Mucosa of stomach (tissue), 1 donor: ENCODE data around the gene ITCH.
"Not testable (repeated sequence)": the region's sequence is repeated elsewhere in the genome, so short reads cannot be mapped to it uniquely, and the experiment has no call there.

ENCODE experiments used
- H3K27me3 ChIP-seq: one replicate; pipeline ENCODE4 v1.7.0; 2013; ENCODE audit warnings: mild to moderate bottlenecking, low read length; ENCODE audit not compliant: control insufficient read depth, insufficient read depth
- H3K36me3 ChIP-seq: one replicate; pipeline ENCODE4 v1.7.0; 2013; ENCODE audit warnings: low read length; ENCODE audit not compliant: control insufficient read depth, insufficient read depth
- H3K4me1 ChIP-seq: one replicate; pipeline ENCODE4 v1.7.0; 2013; ENCODE audit warnings: mild to moderate bottlenecking, low read length; ENCODE audit not compliant: control insufficient read depth, insufficient read depth
- H3K4me3 ChIP-seq: one replicate; pipeline ENCODE4 v1.7.0; 2013; ENCODE audit warnings: low read length
- H3K9ac ChIP-seq: one replicate; pipeline ENCODE4 v1.7.0; 2013; ENCODE audit warnings: mild to moderate bottlenecking, low read length, moderate library complexity
- H3K9me3 ChIP-seq: one replicate; pipeline ENCODE4 v1.7.0; 2013; ENCODE audit warnings: mild to moderate bottlenecking, low read length, moderate library complexity; ENCODE audit not compliant: control insufficient read depth
- donor health status: Pancreatic carcinoma.

The ITCH gene

DNA sequence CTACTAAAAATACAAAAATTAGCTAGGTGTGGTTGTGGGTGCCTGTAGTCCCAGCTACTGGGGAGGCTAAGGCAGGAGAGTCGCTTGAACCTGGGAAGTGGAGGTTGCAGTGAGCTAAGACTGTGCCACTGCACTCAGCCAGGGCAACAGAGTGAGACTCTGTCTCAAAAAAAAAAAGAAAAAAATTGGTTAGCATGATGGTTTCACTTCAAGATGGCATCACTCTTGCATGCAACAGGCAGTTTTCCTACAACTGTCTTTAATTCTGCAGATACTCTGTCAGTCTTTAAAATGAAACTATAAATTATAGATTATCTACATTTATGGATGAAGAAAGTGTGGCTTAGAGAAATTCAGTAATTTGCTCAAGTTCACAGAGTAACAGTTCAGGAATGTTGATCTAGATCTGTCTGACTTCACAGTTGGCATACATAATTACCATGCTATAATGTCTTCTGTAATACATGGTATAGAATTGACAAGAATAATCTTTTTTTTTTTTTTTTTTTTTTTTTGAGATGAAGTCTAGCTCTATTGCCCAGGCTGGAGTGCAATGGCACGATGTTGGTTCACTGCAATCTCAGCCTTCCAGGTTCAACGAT is 27.0 kb downstream of the ITCH start:
- Histone ChIP-seq H3K9me3 (no peaks in the 10 kb centered on the region), H3K36me3 (peaks cover 7% of the 10 kb centered on the region), H3K4me3 (no peak overlapping the region), H3K9ac (no peak overlapping the region), H3K27me3 (no peaks in the 10 kb centered on the region), H3K4me1 (peaks cover 19% of the 10 kb centered on the region)

DNA sequence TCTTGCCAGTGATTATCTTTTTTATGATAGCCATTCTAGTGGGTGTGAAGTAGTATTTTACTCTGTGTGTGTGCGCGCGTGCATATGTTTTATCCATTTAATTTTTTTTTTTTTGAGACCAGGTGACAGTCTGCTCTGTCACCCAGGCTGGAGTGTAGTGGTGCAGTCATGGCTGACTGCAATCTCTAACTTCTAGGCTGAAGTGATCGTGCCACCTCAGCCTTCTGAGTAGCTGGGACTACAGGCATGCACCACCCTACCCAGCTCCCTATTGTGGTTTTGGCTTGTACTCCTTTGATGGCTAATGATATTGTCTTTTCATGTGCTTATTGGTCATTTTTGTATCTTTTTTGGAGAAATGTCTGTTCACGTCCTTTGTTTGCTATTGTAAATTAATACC is 33.3 kb downstream of the ITCH start:
- H3K9ac ChIP-seq: no peak overlapping the region
- H3K36me3 ChIP-seq: peaks cover 7% of the 10 kb centered on the region
- H3K9me3 ChIP-seq: no peaks in the 10 kb centered on the region
- no peak overlapping the region for H3K4me3 ChIP-seq
- no peaks in the 10 kb centered on the region for H3K27me3 ChIP-seq
- H3K4me1 ChIP-seq: no peaks in the 10 kb centered on the region

DNA sequence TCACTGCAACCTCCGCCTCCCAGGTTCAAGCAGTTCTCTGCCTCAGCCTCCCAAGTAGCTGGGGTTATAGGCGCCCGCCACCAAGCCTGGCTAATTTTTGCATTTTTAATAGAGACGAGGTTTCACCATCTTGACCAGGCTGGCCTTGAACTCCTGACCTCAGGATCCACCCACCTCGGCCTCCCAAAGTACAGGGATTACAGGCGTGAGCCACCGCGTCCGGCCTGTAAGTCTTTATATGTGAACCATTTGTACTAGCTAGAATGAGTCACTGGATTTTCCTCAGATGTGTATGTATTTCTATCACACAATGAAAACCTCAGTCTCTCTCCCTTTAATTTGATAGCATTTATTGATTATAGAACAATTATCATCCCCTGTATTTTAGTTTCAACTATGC is 34.0 kb downstream of the ITCH start:
- H3K36me3 ChIP-seq: peaks cover 7% of the 10 kb centered on the region

DNA sequence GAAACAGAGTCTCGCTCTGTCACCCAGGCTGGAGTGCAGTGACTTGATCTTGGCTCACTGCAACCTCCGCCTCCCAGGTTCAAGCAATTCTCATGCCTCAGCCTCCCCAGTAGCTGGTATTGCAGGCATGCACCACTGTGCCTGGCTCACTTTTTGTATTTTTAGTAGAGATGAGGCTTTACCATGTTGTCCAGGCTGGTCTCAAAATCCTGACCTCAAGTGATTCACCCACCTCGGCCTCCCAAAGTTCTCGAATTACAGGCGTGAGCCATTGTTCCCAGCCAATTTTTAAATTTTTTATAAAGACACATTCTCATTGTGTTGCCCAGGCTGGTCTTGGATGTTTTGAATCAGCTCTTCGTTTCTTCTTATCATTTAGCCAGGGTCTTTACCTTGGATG is 37.7 kb downstream of the ITCH start:
- not testable (repeated sequence) for H3K9me3 ChIP-seq, H3K9ac ChIP-seq, H3K4me3 ChIP-seq, H3K36me3 ChIP-seq, H3K27me3 ChIP-seq, H3K4me1 ChIP-seq

More for the DNA sequence above, 34.0 kb downstream of the ITCH start:
- Histone ChIP-seq H3K9me3 (no peaks in the 10 kb centered on the region), H3K4me1 (no peaks in the 10 kb centered on the region), H3K9ac (no peak overlapping the region), H3K27me3 (no peaks in the 10 kb centered on the region), H3K4me3 (no peak overlapping the region)

DNA sequence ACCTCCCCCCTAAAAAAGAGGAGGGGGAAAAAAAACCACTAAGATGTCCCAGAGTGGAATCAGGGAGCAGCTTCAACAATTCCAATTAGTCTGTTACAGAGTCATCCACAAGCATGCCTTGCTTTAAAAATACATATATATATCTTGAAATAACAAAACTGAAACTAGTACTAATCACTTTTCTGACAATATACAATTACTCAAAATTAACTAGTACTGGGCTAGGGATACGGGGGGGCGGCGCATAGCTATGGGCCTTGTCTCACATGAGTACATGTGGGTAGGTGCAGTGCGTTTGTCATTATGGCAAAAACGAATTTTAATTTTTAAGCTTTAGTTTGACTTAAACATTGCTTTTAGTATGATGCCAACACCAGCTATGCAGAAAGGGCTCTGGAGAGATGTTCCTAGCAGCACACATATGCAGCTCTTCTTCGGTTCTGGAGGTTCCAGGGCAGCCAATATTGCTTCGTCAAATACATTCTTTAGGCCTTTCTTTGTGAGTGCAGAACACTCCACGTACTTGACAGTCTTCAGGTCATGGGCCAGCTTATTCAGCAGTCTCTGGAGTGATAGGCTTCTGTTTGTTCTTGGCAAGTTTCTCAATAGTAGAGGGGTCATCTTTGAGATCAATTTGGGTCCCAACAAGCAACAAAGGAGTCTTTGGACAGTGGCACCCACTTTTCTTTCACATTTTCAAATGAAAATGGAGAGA is 38.8 kb downstream of the ITCH start:
- no peaks in the 10 kb centered on the region for H3K27me3 ChIP-seq
- H3K9ac ChIP-seq: no peak overlapping the region
- no peak overlapping the region for H3K4me3 ChIP-seq
- no peaks in the 10 kb centered on the region for H3K36me3 ChIP-seq
- no peaks in the 10 kb centered on the region for H3K9me3 ChIP-seq
- peaks cover 16% of the 10 kb centered on the region for H3K4me1 ChIP-seq

DNA sequence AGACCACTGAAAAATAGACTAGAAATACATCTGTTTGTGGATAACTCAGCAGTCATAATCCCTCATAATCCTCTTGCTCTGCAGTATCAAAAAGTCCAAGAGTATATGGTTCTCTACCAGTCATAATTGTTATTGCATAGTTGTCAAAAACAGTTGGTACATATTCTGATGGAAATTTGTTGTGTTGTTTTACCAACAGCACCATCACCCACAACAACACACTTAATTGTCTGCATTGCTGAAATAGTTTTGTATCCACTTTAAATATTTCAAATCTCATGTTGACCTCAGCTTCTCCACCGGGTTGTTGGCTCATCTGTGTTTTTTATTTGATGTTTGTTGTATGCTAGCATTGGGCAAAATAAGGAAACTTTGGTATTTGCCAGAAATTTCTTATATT is 39.4 kb downstream of the ITCH start:
- H3K36me3 ChIP-seq: no peaks in the 10 kb centered on the region
- H3K27me3 ChIP-seq: no peaks in the 10 kb centered on the region
- H3K9ac ChIP-seq: no peak overlapping the region

DNA sequence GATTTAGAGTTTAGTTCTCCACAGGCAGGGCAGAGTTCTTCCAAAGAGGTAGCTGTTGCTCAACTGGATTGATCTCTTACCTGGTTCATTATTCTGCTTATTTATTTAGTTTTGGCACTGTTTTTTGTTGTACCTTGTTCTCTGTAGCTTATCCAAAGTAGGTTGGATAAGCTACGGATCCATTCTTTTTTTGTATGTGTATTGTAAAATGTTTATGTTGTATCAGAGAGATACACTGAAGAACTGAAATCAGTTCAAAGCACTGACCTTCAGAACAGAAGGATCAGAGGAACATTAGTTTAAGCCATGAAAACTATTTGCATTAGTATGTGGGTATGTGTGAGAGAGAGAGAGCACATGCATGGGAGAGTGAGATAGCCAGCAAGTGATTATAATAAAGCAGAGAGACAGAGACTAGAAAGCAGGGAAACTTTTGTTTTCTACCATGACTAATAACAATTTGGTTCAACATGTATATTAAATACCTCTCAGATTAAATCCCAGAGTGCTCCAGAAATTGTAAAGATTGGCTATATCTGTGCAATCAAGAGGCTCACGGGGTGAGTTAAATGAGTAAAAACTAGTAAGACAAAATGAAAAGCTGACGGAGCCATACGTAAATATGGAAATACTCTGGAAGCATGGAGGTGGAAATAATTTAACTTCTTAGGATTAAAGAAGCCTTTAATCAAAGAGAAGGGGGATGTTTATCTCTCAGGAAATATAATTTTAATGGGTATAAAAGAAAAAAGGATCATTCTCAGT is 40.2 kb downstream of the ITCH start:
- Histone ChIP-seq H3K4me3 (no peak overlapping the region), H3K4me1 (peaks cover 16% of the 10 kb centered on the region), H3K9me3 (no peaks in the 10 kb centered on the region), H3K27me3 (no peaks in the 10 kb centered on the region), H3K36me3 (no peaks in the 10 kb centered on the region), H3K9ac (no peak overlapping the region)

More for the DNA sequence above, 39.4 kb downstream of the ITCH start:
- peaks cover 16% of the 10 kb centered on the region for H3K4me1 ChIP-seq
- H3K4me3 ChIP-seq: no peak overlapping the region
- no peaks in the 10 kb centered on the region for H3K9me3 ChIP-seq

DNA sequence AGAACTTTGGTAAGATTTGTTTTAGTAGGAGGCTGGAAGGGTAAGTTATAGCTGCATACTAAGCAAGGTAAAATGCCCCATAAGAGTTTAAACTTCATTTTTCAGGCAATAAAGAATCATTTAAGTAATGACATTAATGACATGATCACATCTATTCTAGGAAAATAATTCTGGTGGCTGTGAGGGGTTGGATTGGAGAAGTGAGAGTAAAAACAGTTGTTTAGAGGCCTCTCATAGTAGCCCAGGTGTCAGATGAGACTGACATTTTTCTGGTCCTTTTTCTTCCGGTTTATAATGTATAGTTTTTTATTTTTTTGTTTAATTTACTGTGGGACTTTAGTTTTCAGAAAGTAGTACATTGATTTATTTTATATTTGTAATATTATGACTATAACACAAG is 40.8 kb downstream of the ITCH start:
- peaks cover 16% of the 10 kb centered on the region for H3K4me1 ChIP-seq
- no peak overlapping the region for H3K4me3 ChIP-seq
- no peaks in the 10 kb centered on the region for H3K27me3 ChIP-seq
- H3K36me3 ChIP-seq: no peaks in the 10 kb centered on the region
- no peak overlapping the region for H3K9ac ChIP-seq
- H3K9me3 ChIP-seq: no peaks in the 10 kb centered on the region

DNA sequence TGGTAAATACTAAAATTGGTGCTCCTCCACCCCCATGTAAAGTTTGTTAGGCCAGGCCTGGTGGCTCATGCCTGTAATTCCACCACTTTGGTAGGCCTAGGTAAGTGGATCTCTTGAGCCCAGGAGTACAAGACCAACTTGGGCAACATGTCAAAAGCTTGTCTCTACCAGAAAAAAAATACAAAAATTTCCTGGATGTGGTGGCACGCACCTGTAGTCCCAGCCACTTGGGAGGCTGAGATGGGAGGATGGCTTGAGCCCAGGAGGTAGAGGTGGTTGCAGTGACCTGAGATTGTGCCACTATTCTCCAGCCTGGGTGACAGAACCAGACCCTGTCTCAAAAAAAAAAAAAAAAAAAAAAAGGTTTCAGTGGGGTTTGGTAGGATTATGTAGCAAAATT is 41.7 kb downstream of the ITCH start:
- H3K9ac ChIP-seq: no peak overlapping the region
- H3K36me3 ChIP-seq: no peaks in the 10 kb centered on the region
- H3K27me3 ChIP-seq: no peaks in the 10 kb centered on the region
- peaks cover 16% of the 10 kb centered on the region for H3K4me1 ChIP-seq
- no peak overlapping the region for H3K4me3 ChIP-seq
- H3K9me3 ChIP-seq: no peaks in the 10 kb centered on the region

DNA sequence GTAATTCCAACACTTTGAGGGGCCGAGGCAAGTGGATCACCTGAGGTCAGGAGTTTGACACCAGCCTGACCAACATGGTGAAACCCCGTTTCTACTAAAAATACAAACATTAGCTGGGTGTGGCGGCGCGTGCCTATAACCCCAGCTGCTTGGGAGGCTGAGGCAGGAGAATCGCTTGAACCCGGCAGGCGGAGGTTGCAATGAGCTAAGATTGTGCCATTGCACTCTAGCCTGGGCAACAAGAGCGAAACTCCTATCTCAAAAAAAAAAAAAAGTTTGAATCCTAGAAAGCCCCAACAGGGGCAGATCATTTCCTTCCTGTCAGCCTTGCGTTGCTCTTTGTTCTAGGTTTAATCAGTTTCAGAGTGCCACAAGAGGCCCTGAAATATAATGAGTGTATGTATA is 42.2 kb downstream of the ITCH start:
- not testable (repeated sequence) for H3K36me3 ChIP-seq, H3K9ac ChIP-seq
- H3K4me1 ChIP-seq: peaks cover 16% of the 10 kb centered on the region

DNA sequence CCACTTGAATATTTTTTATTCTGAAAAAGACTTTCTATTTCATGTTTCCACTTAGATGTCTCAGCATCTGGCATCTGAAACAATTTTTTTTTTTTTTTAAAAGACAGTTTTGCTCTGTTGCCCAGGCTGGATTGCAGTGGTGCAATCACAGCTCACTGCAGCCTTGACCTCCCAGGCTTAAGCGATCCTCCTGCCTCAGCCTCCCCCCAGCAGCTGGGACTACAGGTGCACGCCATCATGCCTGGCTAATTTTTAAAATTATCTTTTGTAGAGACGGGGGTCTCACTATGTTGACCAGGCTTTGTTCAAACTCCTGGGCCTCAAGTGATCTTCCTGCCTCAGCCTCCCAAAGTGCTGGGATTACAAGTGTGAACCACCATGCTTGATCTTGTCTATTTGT is 42.9 kb downstream of the ITCH start:
- not testable (repeated sequence) for H3K36me3 ChIP-seq, H3K27me3 ChIP-seq, H3K4me3 ChIP-seq, H3K9me3 ChIP-seq, H3K9ac ChIP-seq
- peaks cover 16% of the 10 kb centered on the region for H3K4me1 ChIP-seq

More for the DNA sequence above, 42.2 kb downstream of the ITCH start:
- not testable (repeated sequence) for H3K27me3 ChIP-seq, H3K4me3 ChIP-seq, H3K9me3 ChIP-seq

DNA sequence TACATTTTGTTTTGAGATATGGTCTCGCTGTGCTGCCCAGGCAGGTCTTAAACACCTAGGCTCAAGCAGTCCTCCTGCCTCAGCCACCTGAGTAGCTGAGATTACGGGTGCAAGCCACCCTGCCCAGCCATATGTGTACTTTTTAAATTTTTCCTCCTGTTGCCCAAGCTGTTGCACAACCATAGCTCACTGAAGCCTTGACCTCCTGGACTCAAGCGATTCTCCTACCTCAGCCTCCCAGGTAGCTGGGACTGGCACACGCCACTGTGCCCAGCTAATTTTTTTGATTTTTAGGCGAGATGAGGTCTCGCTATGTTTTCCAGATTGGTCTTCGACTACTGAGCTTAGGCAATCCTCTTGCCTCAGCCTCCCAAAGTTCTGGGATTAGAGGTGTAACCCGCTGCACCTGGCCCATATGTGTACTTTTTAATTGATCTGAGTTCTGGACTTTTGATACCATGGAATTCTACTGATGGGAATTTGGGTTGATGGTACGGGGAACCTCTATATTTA is 44.9 kb downstream of the ITCH start:
- no peaks in the 10 kb centered on the region for H3K27me3 ChIP-seq
- H3K4me1 ChIP-seq: peaks cover 13% of the 10 kb centered on the region
- no peaks in the 10 kb centered on the region for H3K36me3 ChIP-seq
- H3K9ac ChIP-seq: no peak overlapping the region
- no peak overlapping the region for H3K4me3 ChIP-seq
- no peaks in the 10 kb centered on the region for H3K9me3 ChIP-seq
